ENCODE measurements around the gene TANGO6.

Gene TANGO6

DNA sequence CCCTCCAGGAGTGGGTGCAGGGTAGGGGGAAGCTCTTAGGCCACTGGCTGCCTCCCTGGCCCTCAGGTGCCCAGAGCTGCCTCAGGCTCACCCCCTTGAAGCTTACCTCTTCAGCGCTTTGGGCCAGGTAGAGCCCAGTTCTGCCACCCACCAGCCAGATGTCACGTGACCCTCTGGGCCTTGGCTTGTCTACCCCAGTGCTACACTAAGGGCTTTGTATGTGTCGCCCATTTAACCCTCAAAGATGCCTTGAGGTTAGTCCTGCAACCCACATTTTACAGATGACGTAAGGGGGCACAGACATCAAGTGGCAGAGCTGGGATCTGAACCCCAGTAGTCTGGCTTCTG is 265.5 kb downstream of the TANGO6 start:
- H3K4me3 Mint-ChIP-seq: no peak overlapping the region
- TF ChIP-seq, protein P1, sequence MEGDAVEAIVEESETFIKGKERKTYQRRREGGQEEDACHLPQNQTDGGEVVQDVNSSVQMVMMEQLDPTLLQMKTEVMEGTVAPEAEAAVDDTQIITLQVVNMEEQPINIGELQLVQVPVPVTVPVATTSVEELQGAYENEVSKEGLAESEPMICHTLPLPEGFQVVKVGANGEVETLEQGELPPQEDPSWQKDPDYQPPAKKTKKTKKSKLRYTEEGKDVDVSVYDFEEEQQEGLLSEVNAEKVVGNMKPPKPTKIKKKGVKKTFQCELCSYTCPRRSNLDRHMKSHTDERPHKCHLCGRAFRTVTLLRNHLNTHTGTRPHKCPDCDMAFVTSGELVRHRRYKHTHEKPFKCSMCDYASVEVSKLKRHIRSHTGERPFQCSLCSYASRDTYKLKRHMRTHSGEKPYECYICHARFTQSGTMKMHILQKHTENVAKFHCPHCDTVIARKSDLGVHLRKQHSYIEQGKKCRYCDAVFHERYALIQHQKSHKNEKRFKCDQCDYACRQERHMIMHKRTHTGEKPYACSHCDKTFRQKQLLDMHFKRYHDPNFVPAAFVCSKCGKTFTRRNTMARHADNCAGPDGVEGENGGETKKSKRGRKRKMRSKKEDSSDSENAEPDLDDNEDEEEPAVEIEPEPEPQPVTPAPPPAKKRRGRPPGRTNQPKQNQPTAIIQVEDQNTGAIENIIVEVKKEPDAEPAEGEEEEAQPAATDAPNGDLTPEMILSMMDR (IDR thresholded peaks at IDR 0.05): no peak
- no peak for DNase-seq
- H3K4me1 Mint-ChIP-seq: peaks cover 38% of the 10 kb centered on the region
- peaks cover 27% of the 10 kb centered on the region for H3K27me3 Mint-ChIP-seq (ENCODE audit: low read depth, poor library complexity)
- H3K36me3 Mint-ChIP-seq (ENCODE audit: low read depth): peaks cover 14% of the 10 kb centered on the region
- no peak overlapping the region for H3K27ac Mint-ChIP-seq
- H3K9me3 Mint-ChIP-seq: no peaks in the 10 kb centered on the region

GRCh38 chr16:69109486-69110270 is 266.3 kb downstream of the TANGO6 start:
- Mint-ChIP-seq H3K27me3 (ENCODE audit: low read depth, poor library complexity) (peaks cover 24% of the 10 kb centered on the region), H3K36me3 (ENCODE audit: low read depth) (peaks cover 16% of the 10 kb centered on the region), H3K4me3 (no peak overlapping the region), H3K9me3 (no peaks in the 10 kb centered on the region), H3K27ac (no peak overlapping the region), H3K4me1 (peaks cover 38% of the 10 kb centered on the region)
- no peak for DNase-seq
- TF ChIP-seq, protein P1 (IDR thresholded peaks at IDR 0.05): no peak

DNA sequence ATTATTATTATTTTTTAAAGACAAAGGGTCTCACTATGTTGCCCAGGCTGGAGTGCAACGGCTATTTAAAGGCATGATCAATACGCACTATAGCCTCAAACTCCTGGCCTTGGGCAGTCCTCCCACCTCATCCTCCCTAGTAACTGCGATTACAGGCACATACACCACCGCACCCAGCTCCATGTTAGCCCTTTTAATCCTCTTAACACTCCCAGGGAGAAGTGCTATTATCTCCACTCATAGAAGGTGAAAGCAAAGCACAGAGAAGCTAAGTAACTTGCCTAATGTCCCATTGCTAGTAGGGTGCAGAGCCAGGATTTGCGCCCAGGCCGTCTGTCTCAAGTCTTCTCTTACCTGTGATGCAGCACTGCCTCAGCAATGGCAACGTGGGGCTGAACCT is 267.1 kb downstream of the TANGO6 start:
- no peak for DNase-seq
- no peak overlapping the region for H3K27ac Mint-ChIP-seq
- H3K4me1 Mint-ChIP-seq: peaks cover 32% of the 10 kb centered on the region
- H3K36me3 Mint-ChIP-seq (ENCODE audit: low read depth): peaks cover 20% of the 10 kb centered on the region
- TF ChIP-seq, protein P1 (IDR thresholded peaks at IDR 0.05): no peak
- no peaks in the 10 kb centered on the region for H3K9me3 Mint-ChIP-seq
- H3K4me3 Mint-ChIP-seq: no peak overlapping the region
- peaks cover 16% of the 10 kb centered on the region for H3K27me3 Mint-ChIP-seq (ENCODE audit: low read depth, poor library complexity)

- Mint-ChIP-seq H3K27me3 (ENCODE audit: low read depth, poor library complexity) (peaks cover 14% of the 10 kb centered on the region), H3K4me3 (no peak overlapping the region), H3K36me3 (ENCODE audit: low read depth) (peaks cover 24% of the 10 kb centered on the region), H3K4me1 (peaks cover 28% of the 10 kb centered on the region), H3K9me3 (no peaks in the 10 kb centered on the region), H3K27ac (no peak overlapping the region)
- no peak for DNase-seq
- TF ChIP-seq, protein P1 (IDR thresholded peaks at IDR 0.05): no peak
Observed at GRCh38 chr16:69111216-69111875, 268.0 kb downstream of the TANGO6 start.

- peaks cover 28% of the 10 kb centered on the region for H3K4me1 Mint-ChIP-seq
- H3K27me3 Mint-ChIP-seq (ENCODE audit: low read depth, poor library complexity): peaks cover 14% of the 10 kb centered on the region
- TF ChIP-seq, protein P1 (IDR thresholded peaks at IDR 0.05): no peak
- H3K4me3 Mint-ChIP-seq: no peak overlapping the region
- no peaks in the 10 kb centered on the region for H3K9me3 Mint-ChIP-seq
- H3K27ac Mint-ChIP-seq: peak overlapping the region; percentile 68
- H3K36me3 Mint-ChIP-seq (ENCODE audit: low read depth): peaks cover 24% of the 10 kb centered on the region
- no peak for DNase-seq
Observed at GRCh38 chr16:69111876-69112230, 268.5 kb downstream of the TANGO6 start.
